OCI-LY3 (cell line): ENCODE measurements around the gene IFI16.

ENCODE experiments used
- CTCF ChIP-seq: fragments of 200-600, 300-600 bp; sonication (generic); IDR thresholded peaks from 2 replicates; pipeline ENCODE4 v1.5.1; 2014; ENCODE audit warnings: antibody characterized with exemption, low read length, low read depth
- EZH2phosphoT487 ChIP-seq: fragments of 200-600 bp; shearing (Covaris generic); IDR thresholded peaks from 2 replicates; pipeline ENCODE4 v1.6.1; 2018; ENCODE audit warnings: antibody characterized with exemption, mixed run types, low read depth

- TF ChIP-seq CTCF (no peak), EZH2phosphoT487 (no peak)
Observed at GRCh38 chr1:159091180-159091560, 81.5 kb downstream of the IFI16 start.
